MCF 10A (cell line): ENCODE measurements around the gene ETNK2. TPM values are rescaled to one million over a fixed set of nuclear protein-coding genes. Genes with fewer than 3 reads are reported as not detected.
A peak's percentile ranks its signal among the peaks of the same experiment; 100 is the strongest.

Experiments
- BruUV-seq: library from RNA; stranded (reverse); fragments of 400-500 nt; replicated peaks from 2 replicates; lab custom pipeline; 2021; lab: Mats Ljungman, UMichigan
- CTCF ChIA-PET: fragments of 300-600 bp; sonication (Branson Sonifier 250); formaldehyde crosslinking; extraction: SDS; loops from one replicate; lab custom pipeline; 2021; ENCODE audit warnings: antibody characterized with exemption, inconsistent platforms; lab: Yijun Ruan, JAX
- POLR2A ChIA-PET: fragments of 300-600, 350-650 bp; sonication (Branson Sonifier 250); formaldehyde crosslinking; extraction: SDS; loops from one replicate; lab custom pipeline; 2020; ENCODE audit warnings: antibody characterized with exemption, inconsistent platforms; lab: Yijun Ruan, JAX
- DNase-seq: peaks from one replicate; pipeline ENCODE4 v3.0.0-alpha.2; 2018; ENCODE audit not compliant: unreplicated experiment
- H3K27ac Mint-ChIP-seq: one replicate; pipeline ENCODE4 v1.8.0; 2022; ENCODE audit warnings: mild to moderate bottlenecking, low read depth, mixed read lengths; ENCODE audit not compliant: unreplicated experiment
- H3K27me3 Mint-ChIP-seq: one replicate; pipeline ENCODE4 v1.8.0; 2022; ENCODE audit warnings: mixed read lengths; ENCODE audit not compliant: insufficient read depth, unreplicated experiment
- H3K36me3 Mint-ChIP-seq: one replicate; pipeline ENCODE4 v1.8.0; 2022; ENCODE audit warnings: mild to moderate bottlenecking, moderate library complexity, mixed read lengths; ENCODE audit not compliant: insufficient read depth, unreplicated experiment
- H3K4me1 Mint-ChIP-seq: one replicate; pipeline ENCODE4 v1.8.0; 2022; ENCODE audit warnings: mixed read lengths; ENCODE audit not compliant: insufficient read depth, unreplicated experiment
- H3K4me3 Mint-ChIP-seq: one replicate; pipeline ENCODE4 v1.8.0; 2022; ENCODE audit warnings: mild to moderate bottlenecking, moderate library complexity, mixed read lengths; ENCODE audit not compliant: unreplicated experiment
- H3K9me3 Mint-ChIP-seq: one replicate; pipeline ENCODE4 v1.8.0; 2022; ENCODE audit warnings: mixed read lengths; ENCODE audit not compliant: unreplicated experiment
- intact Hi-C: fragments of 100-400 bp; cut with micrococcal nuclease; formaldehyde crosslinking; loops from 2 replicates; pipeline ENCODE4 v1.14.1; 2022
- total RNA-seq: library from RNA; stranded (reverse); gene quantifications from 2 replicates; pipeline ENCODE4 v1.2.3, GENCODE V29; 2022
- TF ChIP-seq, protein P1 (sequence below): fragments of 200-600 bp; IDR thresholded peaks from one replicate; pipeline ENCODE4 v1.8.0; 2022; ENCODE audit warnings: antibody characterized with exemption, mild to moderate bottlenecking; ENCODE audit not compliant: unreplicated experiment

Gene ETNK2
- total RNA-seq, 1 experiment from 2014 or later, result 9.5 TPM

DNA sequence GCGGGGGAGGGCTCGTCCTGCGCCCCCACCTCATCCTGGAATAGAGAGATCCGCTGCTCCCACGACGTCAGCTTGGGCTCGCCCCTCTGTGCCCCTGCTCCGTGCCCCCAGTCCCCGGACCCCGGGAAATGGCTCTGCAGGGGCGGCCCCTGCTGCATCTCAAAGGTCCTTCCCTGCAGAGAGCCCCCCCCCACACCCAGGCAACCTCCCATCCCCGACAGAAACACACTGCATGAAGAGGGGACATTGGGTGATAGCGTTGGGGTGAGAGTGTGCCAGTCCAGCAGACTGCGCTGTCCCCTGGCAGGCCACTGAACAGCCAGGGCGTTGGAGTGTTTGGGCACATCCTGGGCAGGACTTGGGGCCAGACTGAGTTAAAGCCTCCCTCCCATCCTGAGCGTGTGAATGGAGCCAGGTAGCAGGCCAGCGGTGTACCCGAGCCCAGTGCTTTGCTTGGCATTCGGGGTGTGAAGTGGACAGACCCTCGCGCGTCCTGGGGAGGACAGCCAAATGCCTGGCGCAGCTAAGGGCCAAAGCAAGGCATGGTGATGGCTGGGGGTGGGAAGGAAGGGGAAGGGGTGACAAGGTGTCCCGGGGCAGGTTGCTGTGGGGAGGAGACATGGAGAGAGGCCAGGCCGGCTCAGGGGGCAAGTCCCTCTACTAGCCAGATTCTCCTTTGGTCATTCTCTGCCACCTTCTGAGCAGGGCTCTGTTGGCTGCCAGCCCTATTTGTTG lies 633 bp upstream of the ETNK2 start:
- no peak for DNase-seq
- TF ChIP-seq, protein P1, sequence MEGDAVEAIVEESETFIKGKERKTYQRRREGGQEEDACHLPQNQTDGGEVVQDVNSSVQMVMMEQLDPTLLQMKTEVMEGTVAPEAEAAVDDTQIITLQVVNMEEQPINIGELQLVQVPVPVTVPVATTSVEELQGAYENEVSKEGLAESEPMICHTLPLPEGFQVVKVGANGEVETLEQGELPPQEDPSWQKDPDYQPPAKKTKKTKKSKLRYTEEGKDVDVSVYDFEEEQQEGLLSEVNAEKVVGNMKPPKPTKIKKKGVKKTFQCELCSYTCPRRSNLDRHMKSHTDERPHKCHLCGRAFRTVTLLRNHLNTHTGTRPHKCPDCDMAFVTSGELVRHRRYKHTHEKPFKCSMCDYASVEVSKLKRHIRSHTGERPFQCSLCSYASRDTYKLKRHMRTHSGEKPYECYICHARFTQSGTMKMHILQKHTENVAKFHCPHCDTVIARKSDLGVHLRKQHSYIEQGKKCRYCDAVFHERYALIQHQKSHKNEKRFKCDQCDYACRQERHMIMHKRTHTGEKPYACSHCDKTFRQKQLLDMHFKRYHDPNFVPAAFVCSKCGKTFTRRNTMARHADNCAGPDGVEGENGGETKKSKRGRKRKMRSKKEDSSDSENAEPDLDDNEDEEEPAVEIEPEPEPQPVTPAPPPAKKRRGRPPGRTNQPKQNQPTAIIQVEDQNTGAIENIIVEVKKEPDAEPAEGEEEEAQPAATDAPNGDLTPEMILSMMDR, result no peak
- BruUV-seq, result no TSS peak
- Mint-ChIP-seq H3K4me3 (peak overlapping the region; percentile 68), H3K4me1 (peaks cover 48% of the 10 kb centered on the region), H3K9me3 (no peaks in the 10 kb centered on the region), H3K27ac (no peak overlapping the region), H3K27me3 (no peaks in the 10 kb centered on the region), H3K36me3 (no peaks in the 10 kb centered on the region)
- ChIA-PET POLR2A (interaction anchor here (0.6 to 3.0 kb wide), 14 partner anchors 9 to 354 kb away, joined by 3 to 20 read pairs (median 3); no protein-coding TSS in a partner anchor), CTCF (interaction anchor here (0.6 to 18.9 kb wide), 8 partner anchors 11 to 294 kb away, joined by 3 to 505 read pairs (median 6); no protein-coding TSS in a partner anchor)
- intact Hi-C loops, result no loop called here

DNA sequence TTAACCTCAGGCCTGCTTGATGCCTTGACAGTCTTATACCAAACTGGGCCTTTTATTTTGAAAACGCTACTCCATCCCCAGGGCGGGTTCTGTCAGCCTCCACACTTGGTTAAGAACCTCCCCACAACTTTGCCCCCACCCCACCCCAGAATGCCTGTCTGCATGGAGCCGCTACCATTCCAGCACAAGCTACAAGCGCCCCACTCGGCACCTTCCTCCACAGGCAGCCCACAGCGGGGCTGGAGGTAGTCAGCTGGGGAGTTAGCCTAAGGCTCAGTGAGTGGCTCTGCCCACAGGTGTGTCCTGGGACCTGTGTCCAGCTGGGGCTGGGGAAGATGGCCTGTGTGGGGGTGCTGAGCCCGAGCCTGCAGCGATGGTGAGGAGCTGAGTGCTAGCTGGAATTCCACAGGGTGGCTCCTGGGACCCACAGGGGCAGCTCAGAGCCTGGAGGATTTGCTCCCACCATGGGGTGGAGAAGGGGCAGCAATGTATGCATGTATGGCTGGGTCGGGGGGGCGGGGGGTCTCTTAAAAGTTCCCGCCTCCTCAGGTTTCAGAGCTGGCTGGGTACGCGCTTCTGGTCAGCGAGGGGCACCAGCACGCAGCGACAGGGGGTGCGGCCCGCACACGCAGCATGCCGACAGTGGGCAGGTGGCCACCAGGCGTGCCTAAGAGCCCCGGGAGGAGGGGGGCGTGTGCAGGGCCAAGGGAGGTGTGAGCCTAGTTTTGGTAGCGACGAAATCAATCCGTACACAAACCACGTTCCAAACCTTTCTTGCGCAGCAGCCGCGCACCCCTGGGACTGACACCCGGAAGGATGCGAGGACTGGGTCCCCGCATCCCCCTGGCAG lies 917 bp downstream of the ETNK2 start:
- no TSS peak for BruUV-seq
- POLR2A ChIA-PET, result interaction anchor here (0.7 to 3.0 kb wide), 12 partner anchors 7 to 291 kb away, joined by 3 to 20 read pairs (median 4); no protein-coding TSS in a partner anchor
- CTCF ChIA-PET, result interaction anchor here (0.6 to 6.2 kb wide), 15 partner anchors 11 to 883 kb away, joined by 3 to 89 read pairs (median 5); partner anchors contain the start of gene SOX13
- DNase-seq, result peak; percentile 59
- no peaks in the 10 kb centered on the region for H3K36me3 Mint-ChIP-seq
- peaks cover 48% of the 10 kb centered on the region for H3K4me1 Mint-ChIP-seq
- H3K27me3 Mint-ChIP-seq, result no peaks in the 10 kb centered on the region
- TF ChIP-seq, protein P1, result no peak
- no peaks in the 10 kb centered on the region for H3K9me3 Mint-ChIP-seq
- intact Hi-C loops, result no loop called here
- peak overlapping the region; percentile 78 for H3K27ac Mint-ChIP-seq
- H3K4me3 Mint-ChIP-seq, result peak overlapping the region; percentile 68

DNA sequence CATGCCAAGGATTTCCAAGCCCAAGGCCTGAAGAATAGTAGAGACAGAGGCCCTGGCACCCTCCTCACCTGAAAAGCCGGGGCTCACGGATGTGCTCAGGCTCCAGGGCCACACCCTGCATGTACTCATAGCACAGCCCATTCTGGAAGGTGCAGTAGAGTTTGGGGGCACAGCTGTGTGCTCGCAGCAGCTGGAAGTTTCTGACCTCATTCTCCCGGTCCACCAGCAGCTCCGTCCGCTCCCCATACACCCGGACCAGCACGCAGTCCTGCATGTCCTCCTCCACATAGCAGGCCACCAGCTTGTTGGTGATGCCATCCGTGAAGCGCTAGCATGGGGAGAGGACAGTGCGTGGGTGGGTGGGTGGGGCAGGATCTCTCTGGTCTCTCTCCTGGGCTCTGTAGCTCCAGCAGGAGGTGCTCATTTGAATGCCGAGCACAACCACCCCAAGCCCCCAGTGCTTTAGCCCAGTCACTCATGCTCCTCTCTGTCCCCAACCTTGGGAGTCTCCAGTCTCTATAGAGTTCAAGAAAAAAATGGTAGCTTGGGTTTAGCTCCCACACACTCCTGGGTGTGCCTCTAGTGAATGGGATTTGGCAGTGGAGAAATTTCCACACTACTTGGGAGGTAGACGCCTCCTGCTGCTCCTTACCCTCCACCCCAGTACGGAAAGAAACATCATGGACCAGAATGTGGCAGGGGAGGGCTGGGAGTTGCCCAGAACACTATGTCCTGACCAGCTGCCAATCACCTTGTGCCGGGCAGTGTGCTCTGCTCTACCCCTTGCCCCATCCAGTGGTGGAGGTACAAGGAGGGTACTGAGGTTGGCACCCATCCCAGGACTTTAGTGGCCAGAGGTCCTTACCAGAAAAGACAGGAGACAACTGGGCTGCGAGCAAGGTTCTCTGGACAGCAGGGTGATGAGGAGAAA lies 1.9 kb downstream of the ETNK2 start:
- Mint-ChIP-seq H3K36me3 (peaks cover under 1% of the 10 kb centered on the region), H3K4me3 (peak overlapping the region; percentile 68), H3K9me3 (no peaks in the 10 kb centered on the region), H3K4me1 (peaks cover 59% of the 10 kb centered on the region), H3K27ac (peak overlapping the region; percentile 78), H3K27me3 (no peaks in the 10 kb centered on the region)
- ChIA-PET POLR2A (interaction anchor here (1.2 to 3.0 kb wide), 7 partner anchors 9 to 356 kb away, joined by 3 to 20 read pairs (median 6); no protein-coding TSS in a partner anchor), CTCF (interaction anchor here (0.5 to 6.2 kb wide), 15 partner anchors 10 to 1618 kb away, joined by 3 to 89 read pairs (median 4); no protein-coding TSS in a partner anchor)
- no TSS peak for BruUV-seq
- intact Hi-C loops, result no loop called here
- peak; percentile 66 for DNase-seq
- TF ChIP-seq, protein P1, result no peak
